Gastroesophageal sphincter (tissue), 3 donors: Measurements from ENCODE around the gene CD55.

Experiments used
- CTCF ChIP-seq, 4 experiments: fragments of 200-600 bp in 2 of 4; fragments of 450-650 bp in 2 of 4; sonication (generic) in 1 of 4; IDR thresholded peaks; one replicate each; pipeline ENCODE4 v1.5.1; 2017 to 2019; ENCODE audit warnings: antibody characterized with exemption in 4 of 4, mild to moderate bottlenecking in 2 of 4, moderate library complexity in 2 of 4
- EP300 ChIP-seq: sonication (generic); formaldehyde crosslinking; IDR thresholded peaks from one replicate; pipeline ENCODE4 v1.6.1; 2017; ENCODE audit warnings: antibody characterized with exemption, mild to moderate bottlenecking
- POLR2A ChIP-seq, 2 donors: fragments of 450-650 bp; IDR thresholded peaks; one replicate each; pipeline ENCODE4 v1.6.1; 2017; ENCODE audit warnings: antibody characterized with exemption in 2 of 2, mild to moderate bottlenecking in 2 of 2, moderate library complexity in 1 of 2
- POLR2AphosphoS5 ChIP-seq: sonication (generic); formaldehyde crosslinking; IDR thresholded peaks from one replicate; pipeline ENCODE4 v1.6.1; 2017; ENCODE audit warnings: antibody characterized with exemption

DNA sequence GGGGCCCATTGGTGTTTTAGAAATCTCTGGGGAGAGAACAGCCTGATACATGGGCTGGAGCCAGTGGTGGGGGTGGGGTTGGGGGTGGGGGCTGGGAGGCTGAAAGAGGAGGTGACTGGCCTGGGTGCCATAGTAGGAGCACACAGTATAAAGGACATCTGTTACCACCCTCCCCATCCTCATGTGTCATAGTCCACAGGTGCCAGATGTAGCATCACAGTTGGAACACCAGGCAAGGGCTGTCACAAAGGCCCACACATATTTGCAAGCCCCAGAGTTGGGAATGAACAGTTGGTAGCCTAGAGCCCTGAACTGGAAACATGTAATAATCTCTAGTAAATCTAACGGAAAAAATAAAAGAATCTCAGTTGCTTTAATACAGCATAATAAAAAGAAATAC, 77.5 kb downstream of the CD55 start:
- TF ChIP-seq CTCF (IDR thresholded peaks at IDR 0.05) (no peak), POLR2A (IDR thresholded peaks at IDR 0.05) (no peak), POLR2AphosphoS5 (no peak), EP300 (no peak)
